ENCODE measurements around the gene GNB3. TPM values are rescaled to one million over a fixed set of nuclear protein-coding genes. Genes with fewer than 3 reads are reported as not detected.
A peak's percentile ranks its signal among the peaks of the same experiment; 100 is the strongest.

GNB3 gene
- polyA plus RNA-seq, 2 of the 4 experiments (the other 2 are of a cell fraction): 0.94 to 2.7 TPM

DNA sequence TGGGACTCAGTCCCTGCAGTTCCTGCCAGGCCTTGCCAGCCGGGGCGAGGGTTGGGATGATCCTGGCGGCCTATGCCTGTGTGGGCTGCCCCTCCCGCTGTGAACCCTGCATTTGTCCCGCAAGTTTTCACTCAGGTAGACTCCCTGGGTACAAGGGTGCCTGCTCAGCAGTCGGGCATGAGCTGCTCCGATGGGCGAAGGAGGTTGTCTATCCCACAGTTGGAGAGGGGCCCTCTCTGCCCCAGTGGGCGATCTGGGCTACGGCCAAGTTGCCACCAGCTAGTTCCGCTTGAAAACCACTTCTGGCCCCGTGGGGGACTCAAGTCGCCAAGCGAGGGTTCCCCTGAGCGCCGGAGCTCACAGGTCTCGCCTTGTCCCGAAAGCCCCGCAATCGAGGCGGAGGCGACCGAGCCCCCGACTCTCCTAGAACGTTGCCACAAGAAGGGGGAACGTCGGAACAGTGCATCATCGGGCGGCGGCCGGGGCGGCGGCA lies 26.2 kb downstream of the GNB3 start:
- no peaks in the 10 kb centered on the region for H3K9me3 ChIP-seq
- peak; percentile 7 to 14; a peak in 5 of 6 replicates for ATAC-seq
- TF ChIP-seq CHD2 (IDR thresholded peaks at IDR 0.05; ENCODE audit: low read length, partially characterized antibody): no peak
- no peak for TF ChIP-seq HDAC2 (IDR thresholded peaks at IDR 0.05)
- no peak for TF ChIP-seq MAZ (IDR thresholded peaks at IDR 0.05; ENCODE audit: borderline replicate concordance, low read depth, low read length)
- no peak for TF ChIP-seq ESRRA (IDR thresholded peaks at IDR 0.05; ENCODE audit: borderline replicate concordance, low read length)
- TF ChIP-seq CHD4 (IDR thresholded peaks at IDR 0.05; ENCODE audit: borderline replicate concordance): no peak
- no peak for TF ChIP-seq MAFK (IDR thresholded peaks at IDR 0.05; ENCODE audit: partially characterized antibody)
- TF ChIP-seq BHLHE40 (IDR thresholded peaks at IDR 0.05; ENCODE audit: low read depth, low read length): no peak
- no peak for TF ChIP-seq HOXB13 (CRISPR knock-in tag; IDR thresholded peaks at IDR 0.05; ENCODE audit: low read depth)
- TF ChIP-seq NR3C1 (IDR thresholded peaks at IDR 0.05): no peak
- H3K27ac ChIP-seq: peak overlapping the region; percentile 97 to 99
- WGBS (ENCODE audit: missing lambda C conversion rate): 10% methylated on average over 15 of the region's 33 CpGs
- CTCF ChIA-PET: interaction anchor here (1.1 to 17.9 kb wide), 10 partner anchors 10 to 78 kb away, joined by 3 to 399 read pairs (median 44); partner anchors contain the start of genes ATN1, C12orf57, CDCA3 and ENO2
- POLR2A ChIA-PET: interaction anchor here (1.1 to 4.8 kb wide), 12 partner anchors 8 to 114 kb away, joined by 4 to 74 read pairs (median 9); partner anchors contain the start of genes C12orf57, CDCA3, MLF2 and PTMS
- FAIRE-seq: no peak
- H3K4me1 ChIP-seq: peaks cover 41% of the 10 kb centered on the region
- peak overlapping the region; percentile 100 for H3K4me3 ChIP-seq
- DNase-seq (ENCODE audit: low read depth in 1 of 2, low spot score in 1 of 2): no peak
- H3K4me2 ChIP-seq: peak overlapping the region; percentile 100

DNA sequence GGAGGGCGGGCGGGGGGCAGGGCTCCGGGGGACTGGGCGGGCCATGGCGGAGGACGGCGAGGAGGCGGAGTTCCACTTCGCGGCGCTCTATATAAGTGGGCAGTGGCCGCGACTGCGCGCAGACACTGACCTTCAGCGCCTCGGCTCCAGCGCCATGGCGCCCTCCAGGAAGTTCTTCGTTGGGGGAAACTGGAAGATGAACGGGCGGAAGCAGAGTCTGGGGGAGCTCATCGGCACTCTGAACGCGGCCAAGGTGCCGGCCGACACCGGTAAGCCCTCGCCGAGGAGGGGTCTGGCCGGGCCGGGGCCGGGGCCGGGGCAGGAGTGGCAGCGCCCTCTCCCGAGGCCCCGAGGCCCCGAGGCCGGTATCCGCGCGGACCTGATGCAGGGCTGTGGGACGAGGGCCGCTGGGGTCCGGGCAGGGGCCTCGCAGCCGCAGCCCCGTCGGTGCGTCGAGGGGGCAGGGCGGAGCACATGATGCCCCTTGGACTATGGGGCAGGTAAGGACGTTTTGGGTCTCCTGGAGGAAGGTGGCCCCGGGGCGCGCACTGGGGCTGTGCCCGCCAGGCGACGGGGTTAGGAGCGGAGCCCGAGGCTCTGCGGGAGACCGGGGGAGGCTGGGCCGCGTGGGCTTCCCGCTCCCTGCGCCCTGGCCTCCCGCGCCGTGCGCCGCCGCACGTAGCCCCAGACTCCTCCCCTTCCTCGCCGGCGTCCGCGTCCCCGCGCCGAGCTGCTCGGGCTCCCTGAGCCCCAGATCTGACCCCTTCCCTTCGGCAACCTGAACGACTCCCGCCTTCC lies 26.9 kb downstream of the GNB3 start, which contains the start of gene TPI1:
Gene TPI1, plus strand, starts transcription at position 119 of the 798 bp plus-strand sequence. Its CDS starts 36 bp downstream, at position 155.
- POLR2A ChIA-PET: interaction anchor here (0.5 to 4.8 kb wide), 15 partner anchors 9 to 178 kb away, joined by 4 to 74 read pairs (median 8); partner anchors contain the start of genes C12orf57, CDCA3, MLF2 and PTMS
- 2% methylated on average over 41 of the region's 86 CpGs for WGBS (ENCODE audit: missing lambda C conversion rate)
- ATAC-seq (peak; percentile 45 to 71), DNase-seq (ENCODE audit: low read depth in 1 of 2, low spot score in 1 of 2) (peak; percentile 77 to 85), FAIRE-seq (no peak)
- no peaks in the 10 kb centered on the region for H3K9me3 ChIP-seq
- H3K4me3 ChIP-seq: peak within 1 kb of the TSS; percentile 100
- H3K27ac ChIP-seq: peak within 1 kb of the TSS; percentile 97 to 99
- TF ChIP-seq RCOR1 (IDR thresholded peaks at IDR 0.05; ENCODE audit: low read depth, low read length): no peak
- TF ChIP-seq JUN (IDR thresholded peaks at IDR 0.05): peak; percentile 98 to 99
- TF ChIP-seq, protein P1, sequence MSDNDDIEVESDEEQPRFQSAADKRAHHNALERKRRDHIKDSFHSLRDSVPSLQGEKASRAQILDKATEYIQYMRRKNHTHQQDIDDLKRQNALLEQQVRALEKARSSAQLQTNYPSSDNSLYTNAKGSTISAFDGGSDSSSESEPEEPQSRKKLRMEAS (IDR thresholded peaks at IDR 0.05): peak; percentile 74
- TF ChIP-seq FOSB (CRISPR knock-in tag; IDR thresholded peaks at IDR 0.05): peak; percentile 24; the same call in 1 of the 2 replicates
- peak; percentile 98 for TF ChIP-seq PHF8 (IDR thresholded peaks at IDR 0.05; ENCODE audit: borderline replicate concordance, low read depth)
- TF ChIP-seq, protein P2, sequence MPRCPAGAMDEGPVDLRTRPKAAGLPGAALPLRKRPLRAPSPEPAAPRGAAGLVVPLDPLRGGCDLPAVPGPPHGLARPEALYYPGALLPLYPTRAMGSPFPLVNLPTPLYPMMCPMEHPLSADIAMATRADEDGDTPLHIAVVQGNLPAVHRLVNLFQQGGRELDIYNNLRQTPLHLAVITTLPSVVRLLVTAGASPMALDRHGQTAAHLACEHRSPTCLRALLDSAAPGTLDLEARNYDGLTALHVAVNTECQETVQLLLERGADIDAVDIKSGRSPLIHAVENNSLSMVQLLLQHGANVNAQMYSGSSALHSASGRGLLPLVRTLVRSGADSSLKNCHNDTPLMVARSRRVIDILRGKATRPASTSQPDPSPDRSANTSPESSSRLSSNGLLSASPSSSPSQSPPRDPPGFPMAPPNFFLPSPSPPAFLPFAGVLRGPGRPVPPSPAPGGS (IDR thresholded peaks at IDR 0.05): peak; percentile 99
- no peak for TF ChIP-seq MAZ (IDR thresholded peaks at IDR 0.05; ENCODE audit: borderline replicate concordance, low read depth, low read length)
- TF ChIP-seq, protein P3, sequence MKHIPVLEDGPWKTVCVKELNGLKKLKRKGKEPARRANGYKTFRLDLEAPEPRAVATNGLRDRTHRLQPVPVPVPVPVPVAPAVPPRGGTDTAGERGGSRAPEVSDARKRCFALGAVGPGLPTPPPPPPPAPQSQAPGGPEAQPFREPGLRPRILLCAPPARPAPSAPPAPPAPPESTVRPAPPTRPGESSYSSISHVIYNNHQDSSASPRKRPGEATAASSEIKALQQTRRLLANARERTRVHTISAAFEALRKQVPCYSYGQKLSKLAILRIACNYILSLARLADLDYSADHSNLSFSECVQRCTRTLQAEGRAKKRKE (CRISPR knock-in tag; IDR thresholded peaks at IDR 0.05; ENCODE audit: low read depth): no peak
- TF ChIP-seq POLR2A (IDR thresholded peaks at IDR 0.05; ENCODE audit: low read length): peak; percentile 99
- no peak for TF ChIP-seq ZC3H11A (IDR thresholded peaks at IDR 0.05)
- TF ChIP-seq, protein P4, sequence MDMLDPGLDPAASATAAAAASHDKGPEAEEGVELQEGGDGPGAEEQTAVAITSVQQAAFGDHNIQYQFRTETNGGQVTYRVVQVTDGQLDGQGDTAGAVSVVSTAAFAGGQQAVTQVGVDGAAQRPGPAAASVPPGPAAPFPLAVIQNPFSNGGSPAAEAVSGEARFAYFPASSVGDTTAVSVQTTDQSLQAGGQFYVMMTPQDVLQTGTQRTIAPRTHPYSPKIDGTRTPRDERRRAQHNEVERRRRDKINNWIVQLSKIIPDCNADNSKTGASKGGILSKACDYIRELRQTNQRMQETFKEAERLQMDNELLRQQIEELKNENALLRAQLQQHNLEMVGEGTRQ (IDR thresholded peaks at IDR 0.05): no peak
- TF ChIP-seq, protein P5, sequence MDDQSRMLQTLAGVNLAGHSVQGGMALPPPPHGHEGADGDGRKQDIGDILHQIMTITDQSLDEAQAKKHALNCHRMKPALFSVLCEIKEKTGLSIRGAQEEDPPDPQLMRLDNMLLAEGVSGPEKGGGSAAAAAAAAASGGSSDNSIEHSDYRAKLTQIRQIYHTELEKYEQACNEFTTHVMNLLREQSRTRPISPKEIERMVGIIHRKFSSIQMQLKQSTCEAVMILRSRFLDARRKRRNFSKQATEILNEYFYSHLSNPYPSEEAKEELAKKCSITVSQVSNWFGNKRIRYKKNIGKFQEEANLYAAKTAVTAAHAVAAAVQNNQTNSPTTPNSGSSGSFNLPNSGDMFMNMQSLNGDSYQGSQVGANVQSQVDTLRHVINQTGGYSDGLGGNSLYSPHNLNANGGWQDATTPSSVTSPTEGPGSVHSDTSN (IDR thresholded peaks at IDR 0.05): peak; percentile 64
- TF ChIP-seq RNF2 (IDR thresholded peaks at IDR 0.05; ENCODE audit: borderline replicate concordance, low read depth): 0 out of 2 replicates have a peak, but pooled peaks have one; percentile 6
- TF ChIP-seq, protein P6, sequence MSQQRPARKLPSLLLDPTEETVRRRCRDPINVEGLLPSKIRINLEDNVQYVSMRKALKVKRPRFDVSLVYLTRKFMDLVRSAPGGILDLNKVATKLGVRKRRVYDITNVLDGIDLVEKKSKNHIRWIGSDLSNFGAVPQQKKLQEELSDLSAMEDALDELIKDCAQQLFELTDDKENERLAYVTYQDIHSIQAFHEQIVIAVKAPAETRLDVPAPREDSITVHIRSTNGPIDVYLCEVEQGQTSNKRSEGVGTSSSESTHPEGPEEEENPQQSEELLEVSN (IDR thresholded peaks at IDR 0.05; ENCODE audit: borderline replicate concordance, low read depth): peak; percentile 78
- peaks cover 42% of the 10 kb centered on the region for H3K4me1 ChIP-seq
- CTCF ChIA-PET: interaction anchor here (0.6 to 17.9 kb wide), 15 partner anchors 9 to 101 kb away, joined by 3 to 399 read pairs (median 24); partner anchors contain the start of genes ATN1, C12orf57, CDCA3 and ENO2
- H3K4me2 ChIP-seq: peak within 1 kb of the TSS; percentile 100
